ENCODE data around the gene ALDOC. TPM values are rescaled to one million over a fixed set of nuclear protein-coding genes. Genes with fewer than 3 reads are reported as not detected.
A peak's percentile ranks its signal among the peaks of the same experiment; 100 is the strongest.

ALDOC gene
- polyA plus RNA-seq, 2 of the 4 experiments (the other 2 are of a cell fraction) = 1.9 to 6.3 TPM

DNA sequence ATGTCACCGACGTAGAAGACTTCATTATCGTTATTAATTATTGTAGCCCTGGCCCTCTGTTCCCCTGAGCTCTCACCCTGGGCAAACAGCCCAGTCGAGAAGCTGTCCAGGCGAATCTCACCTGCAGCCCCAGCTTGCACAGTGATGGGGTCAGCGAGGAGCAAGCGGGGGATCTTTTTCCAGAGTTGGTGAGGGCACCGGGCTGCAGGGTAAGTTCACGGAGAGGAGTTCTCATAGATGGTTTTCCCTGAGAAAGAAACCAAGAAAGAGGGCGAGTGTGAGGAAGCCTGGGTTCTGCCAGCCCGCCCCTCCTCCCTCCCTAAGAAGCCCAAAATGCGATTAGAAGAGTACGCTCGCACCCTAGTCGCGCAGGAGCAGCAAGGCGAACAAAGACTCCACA, 21.7 kb upstream of the ALDOC start:
- H3K4me1 ChIP-seq = peaks cover 17% of the 10 kb centered on the region
- ATAC-seq (peak; percentile 1 to 22; a peak in 3 of 6 replicates), FAIRE-seq (no peak), DNase-seq (ENCODE audit: low read depth in 1 of 2, low spot score in 1 of 2) (peak in 1 of 2 experiments; percentile 25)
- no peaks in the 10 kb centered on the region for H3K9me3 ChIP-seq
- ChIA-PET POLR2A (no interaction called here), CTCF (interaction anchor here (0.9 to 1.7 kb wide), 10 partner anchors 9 to 104 kb away, joined by 3 to 7 read pairs (median 4); partner anchors contain the start of genes ALDOC and BLTP2)
- TF ChIP-seq KDM1A (IDR thresholded peaks at IDR 0.05; ENCODE audit: low read depth) = no peak
- no peak for TF ChIP-seq NFE2L2 (conservative IDR thresholded peaks at IDR 0.05; ENCODE audit: low read length)
- TF ChIP-seq, protein P1, sequence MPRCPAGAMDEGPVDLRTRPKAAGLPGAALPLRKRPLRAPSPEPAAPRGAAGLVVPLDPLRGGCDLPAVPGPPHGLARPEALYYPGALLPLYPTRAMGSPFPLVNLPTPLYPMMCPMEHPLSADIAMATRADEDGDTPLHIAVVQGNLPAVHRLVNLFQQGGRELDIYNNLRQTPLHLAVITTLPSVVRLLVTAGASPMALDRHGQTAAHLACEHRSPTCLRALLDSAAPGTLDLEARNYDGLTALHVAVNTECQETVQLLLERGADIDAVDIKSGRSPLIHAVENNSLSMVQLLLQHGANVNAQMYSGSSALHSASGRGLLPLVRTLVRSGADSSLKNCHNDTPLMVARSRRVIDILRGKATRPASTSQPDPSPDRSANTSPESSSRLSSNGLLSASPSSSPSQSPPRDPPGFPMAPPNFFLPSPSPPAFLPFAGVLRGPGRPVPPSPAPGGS (IDR thresholded peaks at IDR 0.05) = no peak
- no peak for TF ChIP-seq CHD4 (IDR thresholded peaks at IDR 0.05; ENCODE audit: borderline replicate concordance)
- TF ChIP-seq HDAC2 (IDR thresholded peaks at IDR 0.05) = no peak
- no peak for TF ChIP-seq ZFP36 (IDR thresholded peaks at IDR 0.05; ENCODE audit: borderline replicate concordance, partially characterized antibody)
- TF ChIP-seq PHF8 (IDR thresholded peaks at IDR 0.05; ENCODE audit: borderline replicate concordance, low read depth) = no peak
- no peak for TF ChIP-seq CBX8 (IDR thresholded peaks at IDR 0.05)
- no peak for TF ChIP-seq SREBF2 (IDR thresholded peaks at IDR 0.05)
- H3K4me2 ChIP-seq = peak overlapping the region; percentile 78
- H3K27ac ChIP-seq = peak overlapping the region; percentile 79 to 88
- H3K4me3 ChIP-seq = peak overlapping the region; percentile 79
- WGBS (ENCODE audit: missing lambda C conversion rate) = 3% methylated on average over 17 of the region's 17 CpGs

DNA sequence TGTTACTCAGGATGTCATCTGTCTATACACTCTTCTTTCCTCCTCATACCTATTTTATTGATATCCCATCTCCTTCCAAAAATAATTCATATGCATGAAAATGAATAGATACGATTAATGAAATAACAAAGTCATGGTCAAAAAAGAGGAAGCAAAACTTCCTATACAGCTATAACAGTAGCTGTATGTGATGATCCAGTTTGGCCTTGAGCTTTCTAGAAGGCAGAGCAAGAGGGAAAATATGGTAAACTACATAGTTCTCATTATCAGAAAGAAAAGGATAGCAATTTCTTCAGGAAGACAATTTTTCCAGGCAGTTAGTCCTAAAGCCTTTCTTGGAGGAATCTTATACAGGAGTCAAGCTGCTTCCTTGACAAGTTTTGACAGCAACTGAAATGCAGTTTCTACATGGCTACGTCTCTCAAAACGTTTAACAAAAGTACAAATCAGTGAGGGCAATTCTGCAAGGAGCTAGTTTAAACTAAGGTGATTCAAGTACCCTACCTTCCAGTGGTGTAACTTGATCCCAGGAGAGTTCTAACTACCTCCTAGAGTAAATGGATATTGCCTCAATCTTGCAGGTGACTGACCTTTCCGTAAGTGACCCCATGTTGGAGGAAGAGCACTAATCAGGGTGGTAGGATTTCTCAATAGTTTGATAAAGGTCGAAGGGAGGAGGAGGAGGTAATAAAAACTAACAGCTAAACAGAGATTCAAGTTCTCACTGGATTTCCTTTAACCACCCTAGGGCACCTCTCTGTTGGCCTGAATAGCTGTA, 21.1 kb upstream of the ALDOC start:
- H3K27ac ChIP-seq = peak overlapping the region; percentile 79 to 88
- 38% methylated on average over 5 of the region's 5 CpGs for WGBS (ENCODE audit: missing lambda C conversion rate)

DNA sequence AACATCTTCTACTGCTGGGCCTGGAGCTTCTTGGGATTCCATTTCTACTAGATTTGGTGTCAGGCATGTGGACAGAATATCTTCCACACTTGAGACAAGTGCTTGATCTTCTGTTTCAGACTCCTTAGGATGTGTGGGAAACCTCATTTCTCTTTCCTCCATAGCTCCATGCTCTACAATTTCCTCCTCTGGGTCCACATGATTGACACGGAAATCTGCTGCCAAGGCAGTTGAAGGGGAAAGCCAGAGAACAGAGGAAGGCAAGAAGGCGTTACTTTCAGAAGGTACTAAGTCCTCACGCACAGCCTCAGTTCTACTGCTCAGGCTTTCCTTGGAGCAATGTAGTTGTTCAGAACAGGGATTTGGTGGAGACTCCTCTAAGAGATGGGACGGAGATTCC, 15.6 kb upstream of the ALDOC start:
- no peaks in the 10 kb centered on the region for H3K9me3 ChIP-seq
- DNase-seq (ENCODE audit: low read depth in 1 of 2, low spot score in 1 of 2) (no peak), FAIRE-seq (no peak), ATAC-seq (no peak)
- no peak overlapping the region for H3K4me2 ChIP-seq
- TF ChIP-seq CBX2 (IDR thresholded peaks at IDR 0.05; ENCODE audit: borderline replicate concordance, low read depth) (no peak), SMC3 (IDR thresholded peaks at IDR 0.05) (no peak), EP300 (IDR thresholded peaks at IDR 0.05) (no peak), ZSCAN20 (CRISPR knock-in tag; IDR thresholded peaks at IDR 0.05) (no peak), HOXB5 (CRISPR knock-in tag; IDR thresholded peaks at IDR 0.05) (no peak), KDM1A (IDR thresholded peaks at IDR 0.05; ENCODE audit: low read depth) (no peak), BHLHE40 (IDR thresholded peaks at IDR 0.05; ENCODE audit: low read depth, low read length) (no peak)
- H3K4me3 ChIP-seq = no peak overlapping the region
- H3K4me1 ChIP-seq = peaks cover under 1% of the 10 kb centered on the region; the same call in 1 of the 3 replicates
- POLR2A ChIA-PET = no interaction called here
- 93% methylated on average over 4 of the region's 4 CpGs for WGBS (ENCODE audit: missing lambda C conversion rate)
- CTCF ChIA-PET = interaction anchor here (0.9 to 3.2 kb wide), 8 partner anchors 7 to 97 kb away, joined by 3 to 11 read pairs (median 4); partner anchors contain the start of gene ALDOC
- H3K27ac ChIP-seq = no peak overlapping the region

More for the DNA sequence above, 21.1 kb upstream of the ALDOC start:
- no peak for ATAC-seq
- H3K9me3 ChIP-seq = no peaks in the 10 kb centered on the region
- FAIRE-seq = no peak
- POLR2A ChIA-PET = no interaction called here
- peak overlapping the region; percentile 78 for H3K4me2 ChIP-seq
- TF ChIP-seq RCOR1 (IDR thresholded peaks at IDR 0.05; ENCODE audit: low read depth, low read length) (no peak), POLR2AphosphoS2 (conservative IDR thresholded peaks at IDR 0.05; ENCODE audit: low read length) (no peak), CBX8 (IDR thresholded peaks at IDR 0.05) (no peak), SREBF2 (IDR thresholded peaks at IDR 0.05) (no peak), TFCP2L1 (CRISPR knock-in tag; IDR thresholded peaks at IDR 0.05) (no peak), HEYL (CRISPR knock-in tag; IDR thresholded peaks at IDR 0.05) (no peak), EHMT2 (IDR thresholded peaks at IDR 0.05; ENCODE audit: low read depth) (no peak), SMC3 (IDR thresholded peaks at IDR 0.05) (no peak), EHF (CRISPR knock-in tag; IDR thresholded peaks at IDR 0.05) (no peak), NFE2L2 (conservative IDR thresholded peaks at IDR 0.05; ENCODE audit: low read length) (no peak), FOSL2 (IDR thresholded peaks at IDR 0.05) (no peak), FOSL2 (CRISPR knock-in tag; IDR thresholded peaks at IDR 0.05) (no peak), HOXB5 (CRISPR knock-in tag; IDR thresholded peaks at IDR 0.05) (no peak), ESRRA (IDR thresholded peaks at IDR 0.05; ENCODE audit: borderline replicate concordance, low read length) (no peak), ZFP36 (IDR thresholded peaks at IDR 0.05; ENCODE audit: borderline replicate concordance, partially characterized antibody) (no peak)
- TF ChIP-seq, protein P2, sequence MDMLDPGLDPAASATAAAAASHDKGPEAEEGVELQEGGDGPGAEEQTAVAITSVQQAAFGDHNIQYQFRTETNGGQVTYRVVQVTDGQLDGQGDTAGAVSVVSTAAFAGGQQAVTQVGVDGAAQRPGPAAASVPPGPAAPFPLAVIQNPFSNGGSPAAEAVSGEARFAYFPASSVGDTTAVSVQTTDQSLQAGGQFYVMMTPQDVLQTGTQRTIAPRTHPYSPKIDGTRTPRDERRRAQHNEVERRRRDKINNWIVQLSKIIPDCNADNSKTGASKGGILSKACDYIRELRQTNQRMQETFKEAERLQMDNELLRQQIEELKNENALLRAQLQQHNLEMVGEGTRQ (IDR thresholded peaks at IDR 0.05) = no peak
- CTCF ChIA-PET = interaction anchor here (0.9 to 1.7 kb wide), 8 partner anchors 12 to 104 kb away, joined by 3 to 7 read pairs (median 4); partner anchors contain the start of gene ALDOC
- peaks cover 17% of the 10 kb centered on the region for H3K4me1 ChIP-seq
- H3K4me3 ChIP-seq = peak overlapping the region; percentile 79
- DNase-seq (ENCODE audit: low read depth in 1 of 2, low spot score in 1 of 2) = no peak
